Measurements from ENCODE around the gene SHLD2.
"Not testable (repeated sequence)": the region's sequence is repeated elsewhere in the genome, so short reads cannot be mapped to it uniquely, and the experiment has no call there.

The SHLD2 gene

DNA sequence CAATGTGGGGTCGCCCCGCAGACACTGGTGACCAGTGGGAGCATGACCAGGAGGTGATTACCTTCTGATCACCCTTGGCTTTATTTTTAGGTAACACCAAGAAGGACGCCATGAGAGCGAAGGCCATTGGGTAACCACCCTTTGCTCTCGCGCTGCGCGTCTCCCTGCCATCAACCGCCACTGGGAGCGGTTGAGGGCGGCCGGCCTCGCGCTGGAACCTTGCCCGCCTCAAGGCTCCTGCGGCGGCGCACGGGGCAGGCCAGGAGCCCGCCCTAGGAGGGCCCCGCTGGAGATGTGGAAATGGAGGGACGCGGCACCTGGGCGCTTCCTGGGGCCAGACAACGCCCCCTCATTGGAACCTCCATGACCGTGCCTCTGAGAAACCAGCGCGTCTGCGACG is 127.8 kb downstream of the SHLD2 start:
- DNase-seq: not testable (repeated sequence)

DNA sequence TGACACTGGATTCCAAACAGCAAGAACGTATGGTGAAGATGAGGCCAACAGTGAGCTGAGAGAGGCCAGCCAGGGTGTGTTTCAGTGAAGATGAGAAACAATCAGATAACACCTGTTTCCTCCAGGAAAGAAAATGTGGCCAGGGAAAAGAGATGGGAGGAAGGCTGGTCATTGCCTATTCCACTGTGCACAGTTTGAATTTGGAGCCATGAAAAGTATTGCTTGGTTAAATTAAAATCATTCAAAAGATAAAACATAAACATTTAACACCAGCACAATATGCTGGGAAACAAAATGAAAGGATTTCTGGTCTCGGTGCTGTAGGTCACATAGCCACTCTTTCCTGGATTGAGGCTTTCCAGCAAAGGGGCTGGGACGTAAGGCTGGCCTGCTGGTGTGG is 130.1 kb downstream of the SHLD2 start, which contains the start of gene NUTM2A:
Gene NUTM2A, plus strand, starts transcription at position 301 of the 400 bp plus-strand sequence. CDS start 383 bp downstream, outside the sequence.
- not testable (repeated sequence) for DNase-seq

DNA sequence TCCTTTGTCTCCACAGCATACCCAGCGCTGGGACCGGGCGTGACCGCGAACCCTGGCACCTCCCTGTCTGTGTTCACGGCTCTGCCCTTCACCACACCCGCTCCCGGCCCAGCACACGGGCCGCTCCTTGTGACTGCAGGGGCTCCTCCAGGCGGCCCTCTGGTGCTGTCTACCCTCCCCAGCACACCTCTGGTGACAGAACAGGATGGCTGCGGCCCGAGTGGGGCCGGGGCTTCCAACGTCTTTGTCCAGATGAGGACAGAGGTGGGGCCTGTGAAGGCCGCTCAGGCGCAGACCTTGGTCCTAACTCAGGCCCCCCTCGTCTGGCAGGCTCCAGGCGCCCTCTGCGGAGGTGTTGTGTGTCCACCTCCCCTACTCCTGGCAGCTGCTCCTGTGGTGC is 133.2 kb downstream of the SHLD2 start:
- not testable (repeated sequence) for DNase-seq

DNA sequence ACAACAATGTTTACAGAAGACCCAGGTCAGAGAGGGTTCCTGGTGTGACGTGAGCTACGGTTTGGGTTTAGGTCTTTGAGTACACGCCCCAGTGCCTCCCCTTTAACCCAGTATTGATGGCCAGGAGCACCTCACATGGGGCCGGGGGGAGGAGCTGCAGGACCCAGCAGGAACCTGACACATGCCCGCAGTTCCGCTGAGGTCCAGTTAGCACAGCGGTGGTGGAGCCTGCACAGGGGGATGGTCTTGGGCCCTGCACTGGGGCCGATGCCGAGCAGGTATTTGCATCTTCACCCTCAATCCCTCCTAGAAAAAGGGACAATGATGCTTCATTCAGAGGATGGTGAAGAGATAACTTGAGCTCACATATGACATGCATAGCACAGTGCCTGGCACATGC is 134.2 kb downstream of the SHLD2 start:
- DNase-seq: peak; percentile 25

DNA sequence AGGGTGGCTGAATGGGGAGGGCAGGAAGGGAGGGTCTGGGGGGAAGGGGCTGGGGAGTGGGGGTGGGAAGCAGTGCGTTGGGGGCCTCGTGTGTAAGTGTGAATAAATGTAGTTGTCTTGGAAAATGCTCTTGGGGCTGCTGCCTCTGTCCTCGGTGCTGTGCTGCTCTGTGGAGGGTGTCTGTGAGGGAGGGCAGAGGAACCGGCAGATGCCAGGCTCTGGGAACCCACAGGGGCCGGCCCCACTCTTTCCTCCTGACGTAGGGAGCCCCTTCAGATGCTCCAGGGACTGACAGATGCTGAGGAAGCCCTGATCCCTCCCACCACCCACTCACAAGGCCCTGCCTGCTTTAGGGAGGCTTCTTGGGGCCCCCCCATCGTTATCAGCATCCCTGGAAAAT is 139.8 kb downstream of the SHLD2 start:
- not testable (repeated sequence) for DNase-seq

DNA sequence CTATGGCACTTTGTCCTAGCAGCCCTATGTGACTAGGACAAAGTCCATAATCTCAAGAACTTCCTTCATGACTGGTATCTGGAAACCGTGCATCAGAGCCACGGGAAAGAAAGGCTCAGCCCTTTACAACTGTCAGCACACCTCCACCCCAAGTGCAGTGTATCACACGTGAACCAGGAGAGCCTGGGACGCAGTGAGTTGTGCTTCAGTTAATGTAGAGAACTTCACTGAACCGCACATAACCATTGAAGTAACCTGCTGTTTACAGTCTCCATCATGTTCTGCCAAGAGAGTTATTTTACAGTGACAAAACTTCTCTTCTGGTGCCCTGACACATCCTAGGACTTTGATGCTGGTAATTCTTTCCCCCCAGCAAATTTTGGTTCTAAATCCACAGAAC is 142.2 kb downstream of the SHLD2 start:
- not testable (repeated sequence) for DNase-seq

DNA sequence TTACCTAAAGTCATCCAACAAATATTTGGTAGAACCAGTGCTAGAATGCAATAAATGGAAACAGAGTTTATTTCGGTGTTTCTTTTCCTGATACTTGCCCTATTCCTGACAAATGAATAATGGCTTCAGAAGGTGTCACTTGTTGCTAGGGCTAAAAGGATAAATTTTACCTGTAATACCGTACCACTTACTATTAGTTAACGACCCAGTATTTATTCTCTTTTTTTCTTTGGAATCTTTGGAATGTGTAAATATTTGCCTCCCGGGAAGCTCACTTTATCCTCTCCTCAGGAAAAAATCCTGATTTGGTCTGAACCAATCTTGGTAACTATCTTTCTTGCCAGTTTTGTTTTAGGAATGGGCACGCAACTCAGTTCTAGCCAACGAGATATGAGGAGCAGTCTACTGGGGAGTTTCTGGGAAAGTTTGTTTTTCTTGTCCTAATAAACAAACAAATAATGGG is 144.4 kb downstream of the SHLD2 start:
- DNase-seq: not testable (repeated sequence)

Data from islet precursor cell (in vitro differentiated cells).